ENCODE data around the gene LGI1.

Gene LGI1

GRCh38 chr10:93773120-93773519, 15.4 kb downstream of the LGI1 start:
- no peaks in the 10 kb centered on the region for H3K9me3 ChIP-seq (ENCODE audit: insufficient read depth, low read depth, low read length)
- WGBS, result 92% methylated on average over 4 of the region's 5 CpGs
- no peak overlapping the region for H3K27ac ChIP-seq (ENCODE audit: low read depth, low read length)
- no peak overlapping the region for H3K9ac ChIP-seq (ENCODE audit: low read depth, low read length)
- no peaks in the 10 kb centered on the region for H3K27me3 ChIP-seq (ENCODE audit: insufficient read depth, low read length)
- H3K36me3 ChIP-seq (ENCODE audit: insufficient read depth, low read length), result no peaks in the 10 kb centered on the region
- peaks cover 14% of the 10 kb centered on the region; the same call in 1 of the 2 replicates for H3K4me1 ChIP-seq (ENCODE audit: insufficient read depth, low read length)
- no peak overlapping the region for H3K4me3 ChIP-seq (ENCODE audit: low read length)

- H3K9me3 ChIP-seq (ENCODE audit: insufficient read depth, low read depth, low read length), result no peaks in the 10 kb centered on the region
- no peaks in the 10 kb centered on the region for H3K36me3 ChIP-seq (ENCODE audit: insufficient read depth, low read length)
- H3K4me3 ChIP-seq (ENCODE audit: low read length), result no peak overlapping the region
- peaks cover 11% of the 10 kb centered on the region; the same call in 1 of the 2 replicates for H3K4me1 ChIP-seq (ENCODE audit: insufficient read depth, low read length)
- H3K9ac ChIP-seq (ENCODE audit: low read depth, low read length), result no peak overlapping the region
- no peak overlapping the region for H3K27ac ChIP-seq (ENCODE audit: low read depth, low read length)
- WGBS, result 89% methylated on average over 4 of the region's 4 CpGs
- no peaks in the 10 kb centered on the region for H3K27me3 ChIP-seq (ENCODE audit: insufficient read depth, low read length)
Measured at GRCh38 chr10:93773705-93774104, 16.0 kb downstream of the LGI1 start.

- H3K27me3 ChIP-seq (ENCODE audit: insufficient read depth, low read length), result no peaks in the 10 kb centered on the region
- peaks cover 5% of the 10 kb centered on the region; the same call in 1 of the 2 replicates for H3K36me3 ChIP-seq (ENCODE audit: insufficient read depth, low read length)
- no peak overlapping the region for H3K4me3 ChIP-seq (ENCODE audit: low read length)
- H3K4me1 ChIP-seq (ENCODE audit: insufficient read depth, low read length), result peaks cover 8% of the 10 kb centered on the region; the same call in 1 of the 2 replicates
- WGBS, result 88% methylated on average over 5 of the region's 5 CpGs
- H3K27ac ChIP-seq (ENCODE audit: low read depth, low read length), result no peak overlapping the region
- H3K9me3 ChIP-seq (ENCODE audit: insufficient read depth, low read depth, low read length), result no peaks in the 10 kb centered on the region
- H3K9ac ChIP-seq (ENCODE audit: low read depth, low read length), result no peak overlapping the region
Measured at GRCh38 chr10:93775356-93775755, 17.6 kb downstream of the LGI1 start.

GRCh38 chr10:93777092-93777491, 19.4 kb downstream of the LGI1 start:
- 81% methylated on average over 2 of the region's 2 CpGs for WGBS
- H3K9me3 ChIP-seq (ENCODE audit: insufficient read depth, low read depth, low read length), result no peaks in the 10 kb centered on the region
- H3K4me3 ChIP-seq (ENCODE audit: low read length), result no peak overlapping the region
- peaks cover 5% of the 10 kb centered on the region; the same call in 1 of the 2 replicates for H3K4me1 ChIP-seq (ENCODE audit: insufficient read depth, low read length)
- H3K36me3 ChIP-seq (ENCODE audit: insufficient read depth, low read length), result peaks cover 5% of the 10 kb centered on the region; the same call in 1 of the 2 replicates
- H3K9ac ChIP-seq (ENCODE audit: low read depth, low read length), result no peak overlapping the region
- H3K27me3 ChIP-seq (ENCODE audit: insufficient read depth, low read length), result no peaks in the 10 kb centered on the region
- no peak overlapping the region for H3K27ac ChIP-seq (ENCODE audit: low read depth, low read length)

- no peak overlapping the region for H3K27ac ChIP-seq (ENCODE audit: low read depth, low read length)
- no peak overlapping the region for H3K4me3 ChIP-seq (ENCODE audit: low read length)
- no peak overlapping the region for H3K9ac ChIP-seq (ENCODE audit: low read depth, low read length)
- H3K27me3 ChIP-seq (ENCODE audit: insufficient read depth, low read length), result no peaks in the 10 kb centered on the region
- H3K9me3 ChIP-seq (ENCODE audit: insufficient read depth, low read depth, low read length), result no peaks in the 10 kb centered on the region
- WGBS, result 78% methylated on average over 2 of the region's 2 CpGs
- no peaks in the 10 kb centered on the region for H3K4me1 ChIP-seq (ENCODE audit: insufficient read depth, low read length)
- peaks cover 5% of the 10 kb centered on the region; the same call in 1 of the 2 replicates for H3K36me3 ChIP-seq (ENCODE audit: insufficient read depth, low read length)
Measured at GRCh38 chr10:93784059-93784458, 26.3 kb downstream of the LGI1 start.

GRCh38 chr10:93788413-93789208, 30.9 kb downstream of the LGI1 start:
- no peak overlapping the region for H3K9ac ChIP-seq (ENCODE audit: low read depth, low read length)
- H3K27ac ChIP-seq (ENCODE audit: low read depth, low read length), result no peak overlapping the region
- WGBS, result 95% methylated on average over 2 of the region's 3 CpGs
- H3K4me3 ChIP-seq (ENCODE audit: low read length), result no peak overlapping the region
- peaks cover 12% of the 10 kb centered on the region; the same call in 1 of the 2 replicates for H3K36me3 ChIP-seq (ENCODE audit: insufficient read depth, low read length)
- peaks cover 30% of the 10 kb centered on the region for H3K4me1 ChIP-seq (ENCODE audit: insufficient read depth, low read length)
- no peaks in the 10 kb centered on the region for H3K27me3 ChIP-seq (ENCODE audit: insufficient read depth, low read length)
- H3K9me3 ChIP-seq (ENCODE audit: insufficient read depth, low read depth, low read length), result no peaks in the 10 kb centered on the region

- H3K36me3 ChIP-seq (ENCODE audit: insufficient read depth, low read length), result peaks cover 22% of the 10 kb centered on the region; the same call in 1 of the 2 replicates
- peak overlapping the region; percentile 46; the same call in 1 of the 2 replicates for H3K9ac ChIP-seq (ENCODE audit: low read depth, low read length)
- peak overlapping the region; percentile 93 for H3K27ac ChIP-seq (ENCODE audit: low read depth, low read length)
- peaks cover 30% of the 10 kb centered on the region for H3K4me1 ChIP-seq (ENCODE audit: insufficient read depth, low read length)
- peak overlapping the region; percentile 10; the same call in 1 of the 2 replicates for H3K4me3 ChIP-seq (ENCODE audit: low read length)
- 16% methylated on average over 3 of the region's 3 CpGs for WGBS
- H3K27me3 ChIP-seq (ENCODE audit: insufficient read depth, low read length), result no peaks in the 10 kb centered on the region
- H3K9me3 ChIP-seq (ENCODE audit: insufficient read depth, low read depth, low read length), result no peaks in the 10 kb centered on the region
Measured at GRCh38 chr10:93790439-93790838, 32.7 kb downstream of the LGI1 start.

GRCh38 chr10:93796167-93796566, 38.4 kb downstream of the LGI1 start:
- Histone ChIP-seq H3K27me3 (ENCODE audit: insufficient read depth, low read length) (no peaks in the 10 kb centered on the region), H3K27ac (ENCODE audit: low read depth, low read length) (no peak overlapping the region), H3K9me3 (ENCODE audit: insufficient read depth, low read depth, low read length) (no peaks in the 10 kb centered on the region), H3K36me3 (ENCODE audit: insufficient read depth, low read length) (peaks cover 23% of the 10 kb centered on the region; the same call in 1 of the 2 replicates), H3K9ac (ENCODE audit: low read depth, low read length) (no peak overlapping the region), H3K4me3 (ENCODE audit: low read length) (no peak overlapping the region), H3K4me1 (ENCODE audit: insufficient read depth, low read length) (peaks cover 15% of the 10 kb centered on the region)
- WGBS, result 88% methylated on average over 2 of the region's 2 CpGs

- Histone ChIP-seq H3K36me3 (ENCODE audit: insufficient read depth, low read length) (peaks cover 19% of the 10 kb centered on the region; the same call in 1 of the 2 replicates), H3K27ac (ENCODE audit: low read depth, low read length) (no peak overlapping the region), H3K4me3 (ENCODE audit: low read length) (no peak overlapping the region), H3K27me3 (ENCODE audit: insufficient read depth, low read length) (peaks cover 2% of the 10 kb centered on the region; the same call in 1 of the 2 replicates), H3K9ac (ENCODE audit: low read depth, low read length) (no peak overlapping the region), H3K4me1 (ENCODE audit: insufficient read depth, low read length) (no peaks in the 10 kb centered on the region), H3K9me3 (ENCODE audit: insufficient read depth, low read depth, low read length) (no peaks in the 10 kb centered on the region)
- WGBS, result 91% methylated on average over 1 of the region's 2 CpGs
Measured at GRCh38 chr10:93797825-93798224, 40.1 kb downstream of the LGI1 start.

- peaks cover 2% of the 10 kb centered on the region; the same call in 1 of the 2 replicates for H3K27me3 ChIP-seq (ENCODE audit: insufficient read depth, low read length)
- H3K27ac ChIP-seq (ENCODE audit: low read depth, low read length), result no peak overlapping the region
- H3K9ac ChIP-seq (ENCODE audit: low read depth, low read length), result no peak overlapping the region
- H3K4me1 ChIP-seq (ENCODE audit: insufficient read depth, low read length), result peaks cover 6% of the 10 kb centered on the region; the same call in 1 of the 2 replicates
- WGBS, result 91% methylated on average over 5 of the region's 5 CpGs
- H3K36me3 ChIP-seq (ENCODE audit: insufficient read depth, low read length), result peaks cover 9% of the 10 kb centered on the region; the same call in 1 of the 2 replicates
- no peaks in the 10 kb centered on the region for H3K9me3 ChIP-seq (ENCODE audit: insufficient read depth, low read depth, low read length)
- H3K4me3 ChIP-seq (ENCODE audit: low read length), result no peak overlapping the region
Measured at GRCh38 chr10:93799155-93799708, 41.5 kb downstream of the LGI1 start.

GRCh38 chr10:93804200-93804599, 46.5 kb downstream of the LGI1 start:
- Histone ChIP-seq H3K9ac (ENCODE audit: low read depth, low read length) (no peak overlapping the region), H3K36me3 (ENCODE audit: insufficient read depth, low read length) (no peaks in the 10 kb centered on the region), H3K9me3 (ENCODE audit: insufficient read depth, low read depth, low read length) (no peaks in the 10 kb centered on the region), H3K4me3 (ENCODE audit: low read length) (no peak overlapping the region), H3K4me1 (ENCODE audit: insufficient read depth, low read length) (peaks cover 16% of the 10 kb centered on the region; the same call in 1 of the 2 replicates), H3K27me3 (ENCODE audit: insufficient read depth, low read length) (peaks cover 2% of the 10 kb centered on the region; the same call in 1 of the 2 replicates), H3K27ac (ENCODE audit: low read depth, low read length) (no peak overlapping the region; the same call in 1 of the 2 replicates)
